Fibroblast of the conjunctiva (primary cell): ENCODE data around the gene MAP10.
"Not testable (repeated sequence)": the region's sequence is repeated elsewhere in the genome, so short reads cannot be mapped to it uniquely, and the experiment has no call there.

Source experiments
- DNase-seq: peaks from one replicate; pipeline ENCODE4 v3.0.0-alpha.2; 2010; ENCODE audit warnings: low read depth

MAP10 gene, protein sequence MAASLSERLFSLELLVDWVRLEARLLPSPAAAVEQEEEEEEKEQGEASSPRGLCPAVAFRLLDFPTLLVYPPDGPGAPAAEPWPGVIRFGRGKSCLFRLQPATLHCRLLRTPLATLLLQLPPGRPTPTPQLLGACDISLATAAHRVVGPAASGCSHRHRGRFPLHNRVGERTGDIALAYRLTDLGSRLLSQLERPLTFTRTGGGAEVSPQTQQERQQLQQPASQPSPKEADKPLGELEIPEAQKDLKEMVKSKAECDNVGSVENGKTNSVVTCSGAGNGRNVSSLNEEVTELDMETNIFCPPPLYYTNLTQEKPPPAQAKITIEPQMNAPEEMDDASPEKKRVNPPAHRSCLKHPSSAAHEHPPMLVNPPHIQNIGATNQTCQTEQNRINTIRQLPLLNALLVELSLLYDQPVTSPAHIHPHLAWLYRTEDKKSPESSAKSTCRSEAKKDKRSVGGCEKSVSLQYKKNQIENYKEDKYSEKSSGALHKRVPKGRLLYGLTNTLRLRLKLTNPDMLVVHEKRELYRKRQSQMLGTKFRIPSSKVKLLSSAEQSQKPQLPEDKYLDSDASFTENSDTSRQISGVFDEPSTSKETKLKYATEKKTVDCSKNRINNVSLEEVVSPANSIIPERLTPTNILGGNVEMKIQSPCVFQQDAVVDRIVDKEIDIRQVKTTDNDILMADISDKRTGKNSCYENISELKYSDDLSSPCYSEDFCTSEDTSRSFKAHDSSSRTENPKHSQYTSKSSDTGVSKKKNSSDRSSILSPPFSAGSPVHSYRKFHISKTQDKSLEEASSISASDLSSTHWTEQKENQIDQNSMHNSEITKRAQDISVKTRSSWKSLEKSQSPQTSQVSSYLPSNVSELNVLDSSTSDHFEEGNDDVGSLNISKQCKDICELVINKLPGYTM

DNA sequence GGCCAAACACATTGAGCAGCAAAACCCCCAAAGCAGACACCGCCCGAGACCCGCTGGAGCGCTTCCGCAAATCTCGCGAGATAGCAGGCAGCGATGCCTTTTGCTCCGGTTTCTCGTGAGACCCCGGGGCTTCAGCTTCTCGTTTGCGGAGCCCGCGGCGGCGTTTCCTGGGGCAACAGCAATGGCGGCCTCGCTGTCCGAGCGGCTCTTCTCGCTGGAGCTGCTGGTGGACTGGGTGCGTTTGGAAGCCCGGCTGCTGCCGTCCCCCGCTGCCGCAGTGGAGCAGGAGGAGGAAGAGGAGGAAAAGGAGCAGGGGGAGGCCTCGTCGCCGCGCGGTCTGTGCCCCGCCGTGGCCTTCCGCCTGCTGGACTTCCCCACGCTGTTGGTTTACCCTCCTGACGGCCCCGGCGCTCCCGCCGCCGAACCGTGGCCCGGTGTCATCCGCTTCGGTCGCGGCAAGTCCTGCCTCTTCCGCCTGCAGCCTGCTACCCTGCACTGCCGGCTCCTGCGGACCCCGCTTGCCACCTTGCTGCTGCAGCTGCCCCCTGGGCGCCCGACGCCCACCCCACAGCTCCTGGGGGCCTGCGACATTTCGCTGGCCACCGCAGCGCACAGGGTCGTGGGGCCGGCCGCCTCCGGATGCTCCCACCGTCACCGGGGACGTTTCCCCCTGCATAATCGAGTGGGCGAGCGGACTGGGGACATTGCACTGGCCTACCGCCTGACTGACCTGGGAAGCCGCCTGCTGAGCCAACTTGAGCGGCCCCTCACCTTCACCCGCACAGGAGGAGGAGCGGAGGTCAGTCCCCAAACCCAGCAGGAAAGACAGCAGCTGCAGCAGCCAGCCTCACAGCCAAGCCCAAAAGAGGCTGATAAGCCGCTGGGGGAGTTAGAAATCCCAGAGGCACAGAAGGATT lies at the start of gene MAP10:
MAP10 (plus strand) TSS at position 148 of the 917 bp plus-strand sequence; CDS start at position 182, 34 bp downstream.
- peak; percentile 57 for DNase-seq

DNA sequence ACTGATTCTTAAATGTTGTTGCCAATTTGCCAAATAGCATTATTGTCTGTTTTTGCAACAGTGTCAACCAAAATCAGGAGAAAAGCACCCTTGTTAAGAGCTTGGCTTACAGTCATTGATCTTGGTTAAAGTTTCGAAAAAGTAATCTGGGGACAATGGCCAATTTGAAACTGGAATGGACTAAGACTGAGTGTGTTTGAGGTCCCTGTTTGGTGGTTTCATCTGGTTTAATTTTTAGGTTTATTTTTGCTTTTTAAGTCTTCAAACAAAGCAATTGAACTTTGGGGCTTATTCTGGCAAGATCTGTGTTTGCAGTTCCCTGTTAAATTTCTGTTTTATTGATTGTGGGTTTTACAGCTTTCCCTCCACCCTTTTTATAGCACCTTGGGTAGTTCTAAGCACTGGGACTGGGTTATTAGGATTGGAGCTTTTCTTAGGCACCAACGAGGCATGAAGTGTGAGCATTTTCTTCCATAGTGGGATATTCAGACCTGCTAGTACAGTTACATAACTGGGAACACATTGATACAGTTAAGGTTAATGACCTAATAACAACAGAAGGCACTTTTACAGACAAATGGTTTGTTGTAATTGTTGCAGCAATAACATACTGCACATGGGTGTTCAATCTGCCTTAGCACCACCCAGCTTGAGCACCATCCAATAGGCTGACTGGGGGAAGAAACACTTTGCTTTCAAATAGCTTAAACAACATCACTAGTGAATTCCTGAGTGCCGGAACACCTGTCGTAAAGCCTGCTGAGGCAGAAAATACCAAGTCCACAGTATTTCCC lies 40.6 kb upstream of the MAP10 start:
- no peak for DNase-seq

DNA sequence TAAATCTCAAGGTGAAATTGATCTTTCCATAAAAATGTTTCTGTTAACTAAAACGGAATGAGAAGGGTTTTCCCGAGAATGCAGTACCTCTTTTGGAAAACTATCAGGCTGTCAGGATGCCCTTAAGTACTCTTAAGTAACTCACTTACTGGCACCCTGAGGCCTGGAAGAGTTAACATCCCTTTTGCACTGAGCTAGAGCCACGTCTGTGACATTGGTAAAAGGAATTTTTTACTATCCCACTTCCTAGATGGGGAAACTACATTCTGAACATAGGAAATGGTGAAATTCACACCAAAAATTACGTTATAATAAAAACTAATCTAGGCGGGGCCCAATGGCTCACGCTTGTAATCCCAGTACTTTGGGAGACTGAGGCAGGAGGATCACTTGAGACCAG lies 39.7 kb upstream of the MAP10 start:
- no peak for DNase-seq

DNA sequence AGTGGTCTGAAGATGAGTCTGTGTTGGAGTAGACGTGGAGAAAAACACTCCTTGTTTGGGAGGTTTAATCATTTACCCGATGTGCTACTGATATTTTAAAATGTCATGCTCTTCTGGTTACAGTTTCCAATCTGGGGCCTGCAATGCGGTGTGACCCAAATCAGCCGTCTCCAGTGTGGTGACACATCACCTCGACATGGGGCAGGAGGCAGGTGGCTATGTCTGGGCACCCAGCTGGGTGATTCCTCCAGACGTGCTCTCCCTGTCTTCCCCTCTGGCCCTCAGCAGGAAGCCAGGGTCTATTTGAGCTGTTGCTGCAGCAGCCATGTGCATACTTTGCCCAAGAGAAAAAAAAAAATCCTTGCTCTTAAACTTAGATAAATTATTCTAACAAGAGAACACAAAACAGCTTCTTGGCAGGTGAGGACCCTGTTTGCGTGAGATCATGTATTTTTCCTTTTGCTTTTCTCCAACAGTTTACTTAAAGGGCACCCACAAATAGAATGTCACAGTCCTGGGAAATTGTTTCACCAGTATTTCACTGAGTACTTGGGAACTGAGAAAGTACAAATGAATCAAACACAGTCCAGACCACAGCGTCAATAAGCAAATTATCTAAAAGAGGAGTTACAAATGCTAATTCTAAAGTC lies 38.9 kb upstream of the MAP10 start:
- no peak for DNase-seq

DNA sequence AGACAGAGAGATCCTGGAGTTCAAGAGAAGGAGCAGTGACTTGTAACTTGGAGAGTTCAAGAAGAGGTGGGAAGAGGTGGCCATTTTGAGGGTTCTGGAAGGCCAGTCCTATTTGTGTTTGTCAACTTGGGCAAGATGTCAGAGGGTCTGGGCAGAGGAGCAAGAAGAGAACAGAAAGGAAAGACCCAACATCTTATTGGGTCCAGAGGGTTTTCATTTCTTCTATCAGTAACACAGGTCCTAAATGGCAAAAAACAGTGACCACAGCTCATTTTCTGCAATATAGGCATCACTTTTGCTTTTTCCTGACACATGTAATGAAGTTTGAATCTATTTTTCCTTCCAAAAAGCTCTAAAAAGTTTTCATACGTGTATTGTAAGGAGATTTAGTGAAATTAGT lies 38.3 kb upstream of the MAP10 start:
- no peak for DNase-seq

DNA sequence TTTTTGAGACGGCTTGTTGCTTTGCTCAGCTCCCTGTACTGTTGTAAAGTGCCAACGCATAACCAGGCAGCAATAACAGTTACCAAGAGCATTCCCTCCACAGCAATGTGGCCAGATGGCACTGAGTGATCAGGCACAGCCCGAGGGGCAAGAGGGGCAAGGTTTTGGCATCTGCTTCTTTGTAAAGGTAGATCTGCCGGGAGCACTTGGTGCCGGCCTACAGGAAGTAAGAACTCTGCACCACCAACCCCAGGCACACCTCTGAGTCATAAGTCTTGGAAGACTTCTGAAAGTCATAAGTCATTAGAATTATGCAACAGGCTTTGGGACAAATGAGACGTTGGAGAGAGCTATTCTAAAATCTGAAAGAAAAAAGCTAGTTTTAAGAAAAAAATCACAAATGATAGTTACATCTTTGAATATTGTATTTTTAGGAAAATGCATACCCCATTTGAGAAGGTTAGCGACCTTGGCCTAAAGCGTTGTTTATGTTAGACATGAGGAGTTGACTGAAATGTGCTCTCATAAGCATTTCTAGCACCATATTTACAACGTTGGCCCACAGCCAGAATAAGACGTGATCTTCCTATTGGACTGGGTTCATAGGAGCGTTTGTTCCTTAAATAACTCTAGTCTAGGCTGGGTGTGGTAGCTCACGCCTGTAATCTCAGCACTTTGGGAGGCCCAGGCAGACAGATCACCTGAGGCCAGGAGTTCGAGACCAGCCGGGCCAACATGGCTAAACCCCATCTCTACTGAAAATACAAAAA lies 37.7 kb upstream of the MAP10 start:
- DNase-seq = peak; percentile 26

DNA sequence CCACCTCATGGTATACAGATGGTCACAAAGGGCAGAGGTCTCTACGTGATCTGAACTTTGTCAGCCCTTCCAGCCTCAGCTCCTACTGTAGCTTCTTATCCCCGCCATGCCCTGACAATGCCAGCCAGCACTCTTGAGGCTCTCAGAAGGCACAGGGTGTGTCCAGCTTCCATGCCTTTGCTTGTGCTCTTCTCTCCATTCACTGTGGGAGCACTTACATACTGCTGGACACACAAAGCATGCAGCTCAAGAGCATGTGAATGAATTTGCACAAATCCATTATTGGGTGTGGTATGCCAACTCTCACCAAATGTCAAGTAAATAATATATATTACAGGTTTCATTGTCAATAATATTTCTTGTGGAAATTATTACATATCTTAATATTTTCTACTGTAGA lies 36.4 kb upstream of the MAP10 start:
- DNase-seq = no peak

DNA sequence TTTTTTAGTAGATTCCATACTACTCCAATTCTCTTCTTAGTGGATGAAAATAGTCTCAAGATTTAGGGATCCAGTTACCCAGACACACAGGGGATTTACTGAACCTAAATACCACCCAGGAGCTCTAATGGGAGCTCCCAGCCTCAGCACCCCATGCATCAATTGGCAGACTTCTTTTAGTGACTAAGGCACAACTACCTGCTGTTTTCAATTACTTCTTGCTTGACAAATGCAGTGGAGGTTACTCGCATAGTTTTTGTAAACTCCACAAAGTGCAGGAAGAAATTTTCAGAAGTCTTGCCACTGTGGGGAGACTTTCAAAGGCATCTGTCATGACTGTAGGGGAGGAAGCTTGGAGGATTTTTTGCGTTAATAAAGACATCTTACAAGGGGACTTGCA lies 35.5 kb upstream of the MAP10 start:
- no peak for DNase-seq

DNA sequence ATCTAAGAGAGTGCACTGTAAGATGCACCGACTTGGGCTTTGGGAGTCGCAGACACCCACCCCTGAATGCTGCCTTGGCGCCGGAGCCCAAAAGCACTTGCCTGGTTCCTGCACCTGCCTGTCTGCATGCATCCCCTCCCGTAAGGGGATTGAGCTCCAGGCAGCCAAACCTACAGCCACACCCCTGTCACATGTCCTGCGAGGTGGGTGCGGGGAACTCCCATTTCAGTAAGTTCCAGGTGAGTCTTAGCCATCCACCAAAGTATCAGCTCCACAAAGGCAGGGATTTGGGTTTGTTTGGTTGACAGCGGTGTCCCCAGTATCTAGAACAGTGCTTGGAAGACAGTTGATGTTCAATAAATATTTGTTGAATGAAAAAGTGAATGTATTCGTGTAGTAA lies 31.5 kb upstream of the MAP10 start:
- DNase-seq = no peak

DNA sequence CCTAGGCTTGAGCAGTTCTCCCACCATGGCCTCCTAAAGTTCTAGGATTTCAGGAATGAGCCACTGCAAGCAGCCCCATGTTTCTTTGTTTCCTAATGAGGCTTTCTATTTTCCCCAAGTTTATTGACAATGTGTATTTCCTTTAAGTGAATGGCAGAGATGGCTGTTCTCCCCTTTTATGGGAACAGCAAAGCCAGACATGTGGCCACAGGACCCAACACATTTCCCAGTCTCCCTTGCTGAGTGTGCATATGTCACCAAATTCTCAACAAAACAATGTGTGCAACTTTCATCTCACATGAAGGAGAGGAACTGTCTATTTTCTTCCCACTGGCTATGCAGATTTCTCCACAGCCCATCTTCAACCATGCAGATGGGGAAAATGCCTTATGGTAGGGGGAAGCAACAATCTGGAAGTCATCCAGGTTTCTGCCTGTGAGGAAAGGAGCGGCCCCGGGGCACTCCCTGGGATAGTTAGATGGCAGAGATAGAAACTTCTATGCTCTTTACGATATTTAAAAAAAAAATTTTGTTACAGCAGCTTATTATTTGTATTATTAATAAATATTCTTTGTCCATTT lies 28.6 kb upstream of the MAP10 start:
- DNase-seq = no peak

DNA sequence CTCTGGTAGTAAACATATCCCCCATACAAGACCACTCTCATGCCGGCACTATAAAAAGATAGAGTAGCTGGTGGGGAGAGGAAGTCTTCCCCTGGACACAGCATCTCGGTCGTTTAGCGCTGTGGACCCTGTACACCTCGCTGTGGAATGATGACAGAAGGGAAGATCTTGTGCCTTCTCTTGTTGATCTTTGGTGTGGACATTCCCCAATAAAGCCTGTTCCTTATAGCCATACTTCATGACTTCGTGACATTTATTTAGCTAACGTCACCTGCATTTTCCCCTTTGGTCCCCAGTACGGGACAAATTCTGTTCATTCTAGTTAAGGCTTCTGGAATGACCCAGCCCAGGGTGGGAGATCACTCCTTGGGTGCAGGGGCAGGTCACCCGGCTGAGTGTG lies 24.9 kb upstream of the MAP10 start:
- DNase-seq = no peak

DNA sequence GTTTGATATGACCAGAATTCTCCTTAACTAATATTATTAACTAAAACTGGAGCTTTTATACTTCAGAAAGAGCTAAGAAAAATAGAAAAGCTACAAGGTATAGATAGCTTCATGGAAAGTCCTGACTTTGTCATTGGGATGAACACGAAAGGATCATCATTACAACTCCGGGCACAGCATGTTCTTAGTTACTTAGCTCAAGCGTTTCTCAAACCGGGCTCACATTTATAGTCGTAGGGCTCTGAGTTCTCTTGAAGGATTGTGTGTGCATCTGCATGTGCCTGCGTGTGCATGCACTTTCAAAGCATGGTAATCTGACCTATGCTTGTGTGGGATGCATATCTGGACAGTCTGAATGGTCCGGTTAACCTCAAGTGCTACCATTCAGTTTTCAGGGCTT lies 20.4 kb upstream of the MAP10 start:
- no peak for DNase-seq

DNA sequence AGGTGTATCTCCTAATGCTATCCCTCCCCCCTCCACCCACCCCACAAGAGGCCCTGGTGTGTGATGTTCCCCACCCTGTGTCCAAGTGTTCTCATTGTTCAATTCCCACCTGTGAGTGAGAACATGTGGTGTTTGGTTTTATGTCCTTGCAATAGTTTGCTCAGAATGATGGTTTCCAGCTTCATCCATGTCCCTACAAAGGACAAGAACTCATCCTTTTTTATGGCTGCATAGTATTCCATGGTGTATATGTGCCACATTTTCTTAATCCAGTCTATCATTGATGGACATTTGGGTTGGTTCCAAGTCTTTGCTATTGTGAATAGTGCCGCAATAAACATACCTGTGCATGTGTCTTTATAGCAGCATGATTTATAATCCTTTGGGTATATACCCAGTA lies 19.6 kb upstream of the MAP10 start:
- DNase-seq = not testable (repeated sequence)

DNA sequence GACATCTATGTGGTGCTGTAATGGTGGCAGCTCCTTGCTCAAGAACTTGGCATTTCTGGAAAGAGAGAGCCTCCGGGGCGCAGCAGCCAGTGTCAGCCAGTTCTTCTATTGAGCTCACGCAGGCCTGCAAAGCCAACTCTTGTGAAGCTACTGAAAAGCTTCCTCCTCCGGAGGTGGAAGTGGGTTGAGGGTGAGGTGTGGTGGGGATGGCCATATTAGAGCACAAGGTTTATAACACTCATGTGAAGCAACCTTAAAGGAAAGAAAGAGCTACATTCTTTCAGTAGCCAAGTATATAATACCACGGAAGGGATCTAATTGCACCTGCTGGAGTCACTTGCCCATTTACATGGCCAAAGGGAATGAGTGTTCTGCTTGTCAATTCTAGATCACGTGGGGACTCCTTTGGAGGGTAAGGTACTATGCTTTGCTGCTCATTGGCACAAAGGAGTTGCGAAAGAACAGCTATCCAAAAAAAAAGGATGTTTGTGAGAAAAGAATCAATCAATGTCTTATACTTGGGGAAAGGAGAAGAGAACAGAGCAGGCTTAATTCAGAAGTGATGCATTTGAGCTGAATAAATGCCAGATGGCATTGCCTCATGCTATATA lies 18.3 kb upstream of the MAP10 start:
- DNase-seq = no peak

DNA sequence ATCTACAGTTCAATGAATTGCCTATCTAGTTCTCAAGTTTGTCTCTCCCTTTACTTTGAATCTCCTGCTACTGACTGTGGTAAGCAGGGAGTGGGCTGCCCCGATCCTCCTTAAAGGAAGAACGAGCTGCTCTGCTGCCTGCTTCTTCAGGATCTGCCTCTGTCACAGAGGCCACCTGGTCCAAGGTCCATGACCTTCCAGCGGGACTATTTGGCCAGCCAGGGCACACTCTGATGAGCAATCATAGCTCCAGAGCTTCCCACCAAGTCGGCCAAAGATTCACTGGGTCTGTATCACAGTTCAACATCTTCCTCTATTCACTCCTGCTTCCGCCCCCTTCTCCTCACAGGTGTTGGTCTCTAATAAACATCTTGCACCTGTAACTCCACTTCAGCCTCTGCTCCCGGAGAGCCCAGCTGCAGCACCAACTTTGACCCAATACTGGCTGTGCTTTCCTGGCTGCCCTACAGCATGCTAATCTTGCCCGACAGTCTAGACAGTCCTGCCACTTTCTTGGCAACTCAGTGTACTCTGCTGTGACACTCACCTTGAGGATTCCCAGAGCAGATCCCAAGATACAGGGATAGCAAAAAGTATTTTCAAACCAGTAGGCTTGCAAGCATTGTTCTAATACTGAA lies 16.9 kb upstream of the MAP10 start:
- no peak for DNase-seq

DNA sequence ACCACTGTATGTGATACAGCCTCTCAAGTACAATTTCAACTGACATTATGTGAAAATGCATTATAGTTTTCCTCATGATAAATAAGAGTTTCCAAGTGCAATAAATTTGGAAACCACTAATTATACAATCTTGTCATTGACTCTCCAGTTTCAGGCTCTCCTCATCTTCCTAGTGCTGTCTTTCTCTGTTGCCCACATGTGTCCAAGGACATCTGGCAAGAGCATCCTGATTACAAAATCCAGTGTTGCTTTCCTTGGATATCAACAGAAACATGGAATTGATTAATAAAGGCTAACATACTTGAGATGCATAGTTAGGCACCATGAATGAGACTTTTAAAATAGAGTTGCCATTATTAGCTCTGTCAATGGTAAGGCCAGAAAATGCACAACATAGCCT lies 15.6 kb upstream of the MAP10 start:
- no peak for DNase-seq

DNA sequence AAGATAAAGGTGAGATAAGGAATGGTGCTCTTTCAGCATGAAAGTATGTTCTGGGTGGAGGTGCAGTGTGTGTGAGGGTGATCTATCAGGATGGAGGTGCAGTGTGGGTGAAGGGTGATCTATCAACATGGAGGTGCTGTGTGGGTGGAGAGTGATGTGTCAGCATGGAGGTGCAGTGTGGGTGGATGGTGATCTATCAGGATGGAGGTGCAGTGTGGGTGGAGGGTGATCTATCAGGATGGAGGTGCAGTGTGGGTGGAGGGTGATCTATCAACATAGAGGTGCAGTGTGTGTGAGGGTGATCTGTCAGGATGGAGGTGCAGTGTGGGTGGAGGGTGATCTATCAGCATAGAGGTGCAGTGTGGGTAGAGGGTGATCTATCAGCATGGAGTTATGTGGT lies 12.3 kb upstream of the MAP10 start:
- no peak for DNase-seq

DNA sequence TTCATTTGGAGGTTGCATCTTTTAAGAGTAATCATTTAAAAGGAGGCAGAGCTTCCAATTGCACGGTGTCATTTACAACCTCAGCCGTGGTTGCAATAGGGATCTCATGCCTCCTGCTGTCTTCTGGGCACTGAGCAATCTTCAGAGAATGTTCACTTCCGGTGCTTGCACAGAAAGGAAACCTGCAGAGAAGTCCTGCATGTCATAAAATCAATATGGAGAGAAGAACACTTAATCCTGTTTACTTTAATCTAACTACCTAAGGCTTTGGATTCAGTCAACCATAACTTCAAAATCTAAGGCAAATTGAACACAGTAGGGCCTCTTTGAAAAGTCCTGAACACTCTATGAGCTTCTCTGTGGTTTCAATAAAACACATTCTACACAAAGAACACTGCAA lies 11.3 kb upstream of the MAP10 start:
- DNase-seq = peak; percentile 9
